ENCODE results near the gene WSB1. TPM values are rescaled to one million over a fixed set of nuclear protein-coding genes. Genes with fewer than 3 reads are reported as not detected.

WSB1 gene
- total and polyA plus RNA-seq, 2 experiments from 2014 or later, result 101 to 108 TPM

- TF ChIP-seq ETS1 (IDR thresholded peaks at IDR 0.05), result no peak
- TF ChIP-seq NANOG (IDR thresholded peaks at IDR 0.05; ENCODE audit: borderline replicate concordance), result no peak
- TF ChIP-seq ZNF331 (CRISPR knock-in tag; IDR thresholded peaks at IDR 0.05; ENCODE audit: low read depth), result no peak
- TF ChIP-seq EZH2phosphoT487 (IDR thresholded peaks at IDR 0.05; ENCODE audit: unreplicated experiment), result no peak
Measured at GRCh38 chr17:27356091-27356705, 62.3 kb downstream of the WSB1 start (continued).

GRCh38 chr17:27357236-27357635, 63.3 kb downstream of the WSB1 start:
- no peak for DNase-seq (ENCODE audit: low spot score)
- Histone ChIP-seq H3K9me2 (ENCODE audit: insufficient read depth) (no peaks in the 10 kb centered on the region), H3K4me2 (no peak overlapping the region), H2AFZ (no peak overlapping the region), H3F3A (replicated peaks; ENCODE audit: low read depth) (peaks cover 3% of the 10 kb centered on the region; the same call in 1 of the 2 replicates), H3K4me1 (ENCODE audit: insufficient read depth) (peaks cover 3% of the 10 kb centered on the region; the same call in 1 of the 2 replicates), H3K36me3 (ENCODE audit: insufficient read depth) (no peaks in the 10 kb centered on the region), H4K20me1 (replicated peaks; ENCODE audit: insufficient read depth) (no peaks in the 10 kb centered on the region), H3K27me3 (ENCODE audit: insufficient read depth) (no peaks in the 10 kb centered on the region), H3K79me2 (replicated peaks; ENCODE audit: insufficient read depth) (peaks cover 8% of the 10 kb centered on the region), H3K4me3 (no peak overlapping the region), H3K27ac (ENCODE audit: low read depth) (no peak overlapping the region)
- Mint-ChIP-seq H3K27ac (no peak overlapping the region), H3K36me3 (ENCODE audit: low read depth) (peaks cover 6% of the 10 kb centered on the region; the same call in 1 of the 3 replicates), H3K4me1 (peaks cover 9% of the 10 kb centered on the region), H3K9me3 (no peaks in the 10 kb centered on the region), H3K27me3 (ENCODE audit: insufficient read depth, low read depth, poor library complexity) (peaks cover 4% of the 10 kb centered on the region), H3K4me3 (no peak overlapping the region)
- no peak for TF ChIP-seq CREB1 (CRISPR knock-in tag; IDR thresholded peaks at IDR 0.05; ENCODE audit: low read depth)
- no peak for TF ChIP-seq REST (IDR thresholded peaks at IDR 0.05; ENCODE audit: unreplicated experiment)
- no peak for TF ChIP-seq CTCF (conservative IDR thresholded peaks at IDR 0.05; ENCODE audit: low read depth in 2 of 2)
- ATAC-seq, result no peak

All from GM23338 (cell line).